ENCODE data around the gene ACHE.

ACHE gene

DNA sequence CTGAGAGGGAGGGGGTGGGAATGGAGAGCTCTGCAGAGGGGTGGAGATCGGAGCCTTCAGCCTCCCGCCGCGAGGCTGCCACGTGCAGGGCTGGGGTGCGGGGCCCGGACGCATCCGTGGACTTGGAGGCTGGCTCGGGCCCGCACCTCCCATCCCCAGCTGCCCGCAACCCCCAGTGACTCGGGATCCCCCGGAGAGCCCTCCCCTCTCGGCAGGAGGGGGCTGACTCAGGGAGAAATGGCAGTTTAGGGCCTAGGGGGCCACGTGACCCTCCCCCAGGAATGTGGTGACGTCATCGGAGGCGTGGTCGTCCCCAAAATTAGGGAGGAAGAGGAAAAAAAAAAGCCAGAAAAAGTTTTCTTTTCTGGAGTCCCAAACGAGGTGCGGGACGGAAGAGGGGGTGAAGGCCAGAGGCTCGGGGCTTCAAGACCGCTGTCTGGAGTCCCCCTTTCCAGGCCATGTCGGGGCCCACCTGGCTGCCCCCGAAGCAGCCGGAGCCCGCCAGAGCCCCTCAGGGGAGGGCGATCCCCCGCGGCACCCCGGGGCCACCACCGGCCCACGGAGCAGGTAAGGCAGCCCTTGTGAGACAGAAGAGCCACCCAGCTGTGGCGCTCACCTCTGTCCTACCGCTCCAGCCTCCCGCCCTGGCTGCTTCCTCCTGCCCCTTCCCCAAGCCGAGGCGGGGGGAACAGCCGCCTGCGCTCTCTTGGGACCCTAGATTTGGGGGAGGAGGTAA lies 28.5 kb downstream of the ACHE start, which contains the start of gene TRIP6:
TSS of gene TRIP6 (plus strand) at position 348 of the 736 bp plus-strand sequence. CDS start at position 459, 111 bp downstream.
- H3K27ac ChIP-seq: peak within 1 kb of the TSS; percentile 77
- TF ChIP-seq, protein P1, sequence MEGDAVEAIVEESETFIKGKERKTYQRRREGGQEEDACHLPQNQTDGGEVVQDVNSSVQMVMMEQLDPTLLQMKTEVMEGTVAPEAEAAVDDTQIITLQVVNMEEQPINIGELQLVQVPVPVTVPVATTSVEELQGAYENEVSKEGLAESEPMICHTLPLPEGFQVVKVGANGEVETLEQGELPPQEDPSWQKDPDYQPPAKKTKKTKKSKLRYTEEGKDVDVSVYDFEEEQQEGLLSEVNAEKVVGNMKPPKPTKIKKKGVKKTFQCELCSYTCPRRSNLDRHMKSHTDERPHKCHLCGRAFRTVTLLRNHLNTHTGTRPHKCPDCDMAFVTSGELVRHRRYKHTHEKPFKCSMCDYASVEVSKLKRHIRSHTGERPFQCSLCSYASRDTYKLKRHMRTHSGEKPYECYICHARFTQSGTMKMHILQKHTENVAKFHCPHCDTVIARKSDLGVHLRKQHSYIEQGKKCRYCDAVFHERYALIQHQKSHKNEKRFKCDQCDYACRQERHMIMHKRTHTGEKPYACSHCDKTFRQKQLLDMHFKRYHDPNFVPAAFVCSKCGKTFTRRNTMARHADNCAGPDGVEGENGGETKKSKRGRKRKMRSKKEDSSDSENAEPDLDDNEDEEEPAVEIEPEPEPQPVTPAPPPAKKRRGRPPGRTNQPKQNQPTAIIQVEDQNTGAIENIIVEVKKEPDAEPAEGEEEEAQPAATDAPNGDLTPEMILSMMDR (conservative IDR thresholded peaks at IDR 0.05): no peak

DNA sequence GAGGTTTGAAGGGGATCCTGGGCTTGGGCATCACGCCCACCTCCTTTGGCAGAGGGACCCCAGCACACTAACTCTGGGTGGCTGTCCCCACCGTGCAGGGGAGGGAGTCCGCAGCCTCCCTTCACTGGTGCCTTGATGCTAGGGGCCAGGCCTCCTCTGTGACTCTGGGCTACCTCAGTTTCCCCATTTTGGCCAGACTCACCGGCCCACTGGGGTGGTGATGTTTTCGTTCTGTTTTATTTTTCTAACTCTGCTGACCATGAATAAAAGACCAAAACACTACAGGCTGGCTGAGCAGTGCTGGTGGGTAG lies 29.0 kb downstream of the ACHE start:
- peak overlapping the region; percentile 77 for H3K27ac ChIP-seq
- TF ChIP-seq, protein P1 (conservative IDR thresholded peaks at IDR 0.05): no peak

DNA sequence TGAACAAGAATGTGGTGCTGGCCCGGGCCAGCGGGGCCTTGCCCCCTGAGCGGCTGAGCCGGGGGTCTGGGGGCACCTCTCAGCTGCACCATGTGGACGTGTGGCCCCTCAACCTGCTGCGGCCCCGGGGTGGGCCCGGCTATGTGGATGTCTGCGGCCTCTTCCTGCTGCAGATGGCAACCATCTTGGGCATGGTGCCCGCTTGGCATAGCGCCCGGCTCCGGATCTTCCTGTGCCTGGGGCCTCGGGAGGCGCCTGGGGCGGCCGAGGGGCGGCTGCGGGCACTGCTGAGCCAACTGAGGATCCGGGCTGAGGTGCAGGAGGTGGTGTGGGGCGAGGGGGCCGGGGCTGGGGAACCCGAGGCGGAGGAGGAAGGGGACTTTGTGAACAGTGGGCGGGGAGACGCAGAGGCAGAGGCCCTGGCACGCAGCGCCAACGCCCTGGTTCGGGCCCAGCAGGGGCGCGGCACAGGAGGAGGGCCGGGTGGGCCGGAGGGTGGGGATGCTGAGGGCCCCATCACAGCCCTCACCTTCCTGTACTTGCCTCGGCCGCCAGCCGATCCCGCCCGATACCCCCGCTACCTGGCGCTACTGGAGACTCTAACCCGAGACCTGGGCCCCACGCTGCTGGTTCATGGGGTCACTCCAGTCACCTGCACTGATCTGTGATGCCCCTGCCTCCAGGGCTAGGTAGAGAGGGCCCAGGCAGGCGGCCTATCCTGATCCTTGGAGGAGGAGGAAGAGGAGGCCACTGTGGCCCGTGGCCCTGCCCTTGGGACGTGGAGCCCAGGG lies 29.6 kb downstream of the ACHE start:
- H3K27ac ChIP-seq: peak overlapping the region; percentile 77
- TF ChIP-seq, protein P1 (conservative IDR thresholded peaks at IDR 0.05): no peak

DNA sequence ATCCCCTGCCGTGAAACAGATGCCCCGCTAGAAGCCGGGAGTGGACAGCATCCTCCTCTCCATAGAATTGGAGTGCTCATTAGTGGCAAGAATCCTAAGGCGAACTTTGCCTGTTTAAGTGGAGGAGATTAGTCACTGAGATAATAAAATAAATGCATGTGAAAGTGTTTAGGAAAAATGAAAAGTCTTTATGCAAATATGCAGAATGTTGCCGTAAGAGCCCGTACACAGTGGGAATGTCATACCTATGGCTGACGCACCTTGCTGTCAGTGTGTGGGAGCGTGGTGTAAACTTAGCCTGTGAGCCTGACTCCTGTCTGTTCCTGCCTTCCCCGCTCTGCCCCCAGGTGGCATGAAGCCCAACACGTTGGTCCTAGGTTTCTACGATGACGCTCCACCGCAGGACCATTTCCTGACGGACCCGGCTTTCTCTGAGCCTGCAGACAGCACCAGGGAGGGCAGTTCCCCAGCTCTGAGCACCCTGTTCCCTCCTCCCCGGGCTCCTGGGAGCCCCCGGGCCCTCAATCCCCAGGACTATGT lies 30.2 kb downstream of the ACHE start:
- peak overlapping the region; percentile 77 for H3K27ac ChIP-seq
- TF ChIP-seq, protein P1 (conservative IDR thresholded peaks at IDR 0.05): no peak

DNA sequence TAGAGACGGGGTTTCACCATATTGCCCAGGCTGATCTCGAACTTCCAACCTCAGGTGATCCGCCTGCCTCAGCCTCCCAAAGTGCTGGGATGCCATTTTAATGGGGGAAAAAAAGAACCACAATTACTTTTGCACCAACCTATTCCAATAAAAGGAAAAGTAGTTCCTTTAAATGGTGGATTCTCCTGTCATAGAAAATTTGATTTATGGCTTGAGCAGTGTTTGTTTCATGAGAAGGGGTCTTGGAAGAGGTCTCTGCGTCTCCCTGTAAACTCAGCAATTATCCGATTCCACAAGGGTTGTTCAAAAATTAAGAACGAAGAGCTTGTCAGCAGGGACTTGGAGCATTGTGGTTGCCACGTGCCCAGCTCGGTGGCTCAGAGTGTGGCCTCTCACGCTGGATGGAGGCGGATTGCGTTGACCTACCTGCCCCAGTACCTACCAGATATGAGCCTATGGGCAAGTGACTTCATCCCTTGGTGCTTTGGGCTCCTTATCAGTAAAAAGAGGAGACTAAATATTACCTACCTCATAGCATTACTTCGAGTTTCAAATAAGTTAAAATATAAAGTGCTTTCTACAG lies 31.3 kb downstream of the ACHE start:
- TF ChIP-seq, protein P1 (conservative IDR thresholded peaks at IDR 0.05): no peak
- H3K27ac ChIP-seq: no peak overlapping the region

DNA sequence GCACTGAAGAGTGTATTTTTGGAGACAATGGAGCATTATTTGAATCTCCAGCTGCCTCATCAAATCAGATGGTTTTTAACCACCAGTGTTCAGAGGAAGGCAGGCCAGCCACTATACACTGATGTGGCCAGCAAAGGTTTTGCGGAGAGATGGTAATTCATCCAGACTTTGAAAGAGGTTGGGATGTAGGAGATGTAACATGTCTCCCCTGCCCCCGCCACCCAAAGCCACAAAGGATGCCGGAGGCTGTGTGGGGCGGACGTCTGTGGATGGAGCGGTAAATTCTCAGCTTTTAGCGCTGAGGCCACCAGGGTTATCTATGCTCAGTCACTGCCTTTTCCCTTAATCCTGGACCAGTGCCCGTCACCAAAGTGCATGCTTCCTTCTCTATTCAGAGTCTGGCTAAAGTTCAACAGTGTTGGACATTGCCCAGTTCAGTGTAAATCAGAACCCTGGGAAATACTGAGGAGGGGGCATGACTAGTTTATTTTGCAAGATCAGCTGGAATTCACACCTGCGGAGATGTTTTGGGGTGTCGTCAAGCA lies 32.2 kb downstream of the ACHE start:
- peak overlapping the region; percentile 2; the same call in 1 of the 2 replicates for H3K27ac ChIP-seq
- TF ChIP-seq, protein P1 (conservative IDR thresholded peaks at IDR 0.05): no peak

DNA sequence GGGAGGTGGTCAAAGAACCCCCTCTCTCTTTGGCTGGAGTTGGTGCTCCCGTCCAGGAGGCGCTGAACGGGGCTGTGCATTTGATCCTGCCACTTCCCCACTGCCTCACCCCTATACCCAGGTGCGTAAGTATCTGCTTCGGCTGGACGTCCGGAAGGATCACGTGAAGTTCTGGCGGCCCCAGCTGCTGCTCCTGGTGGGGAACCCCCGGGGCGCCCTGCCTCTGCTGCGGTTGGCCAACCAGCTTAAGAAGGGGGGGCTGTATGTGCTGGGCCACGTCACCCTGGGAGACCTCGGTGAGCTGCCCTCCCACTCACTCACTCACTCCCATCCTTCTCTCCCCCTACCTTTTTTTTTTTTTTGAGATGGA lies 34.1 kb downstream of the ACHE start:
- H3K27ac ChIP-seq: no peak overlapping the region
- TF ChIP-seq, protein P1 (conservative IDR thresholded peaks at IDR 0.05): no peak
